ENCODE measurements around the gene MINDY4.

MINDY4 gene

GRCh38 chr7:30733691-30734090 is 37.5 kb upstream of the MINDY4 start:
- ChIA-PET CTCF (interaction anchor here (0.7 to 1.5 kb wide), 2 partner anchors 14 to 28 kb away, joined by 3 to 6 read pairs; no protein-coding TSS in a partner anchor), POLR2A (no interaction called here)
- no peak overlapping the region for H3K4me3 ChIP-seq (ENCODE audit: control insufficient read depth in 1 of 7, extremely low read depth in 1 of 7, insufficient read depth in 4 of 7, low read depth in 2 of 7, low read length in 6 of 7)
- H3K27me3 ChIP-seq (replicated peaks in 2 of 5; ENCODE audit: control insufficient read depth in 4 of 5, insufficient read depth in 5 of 5, low read length in 4 of 5): peaks cover 0 to 5% (median 0%) of the 10 kb centered on the region in 5 experiments
- 100% methylated on average over 11 of the region's 11 CpGs for WGBS (ENCODE audit: insufficient coverage)
- peaks cover 0 to 4% (median 0%) of the 10 kb centered on the region in 4 experiments for H3K4me1 ChIP-seq (ENCODE audit: control extremely low read depth in 1 of 4, control insufficient read depth in 4 of 4, insufficient read depth in 4 of 4, low read length in 3 of 4)
- H3K36me3 ChIP-seq (ENCODE audit: control insufficient read depth in 4 of 4, insufficient read depth in 4 of 4, low read length in 3 of 4): no peaks in the 10 kb centered on the region
- no peak for DNase-seq
- no peak overlapping the region for H3K27ac ChIP-seq (ENCODE audit: insufficient read depth in 1 of 2, low read depth in 1 of 2, low read length in 2 of 2, poor library complexity in 1 of 2, severe bottlenecking in 2 of 2)
- H3K9me3 ChIP-seq (ENCODE audit: control extremely low read depth in 1 of 5, control insufficient read depth in 4 of 5, insufficient read depth in 2 of 5, low read depth in 1 of 5, low read length in 4 of 5): no peaks in the 10 kb centered on the region

GRCh38 chr7:30734497-30734896 is 36.7 kb upstream of the MINDY4 start:
- WGBS (ENCODE audit: insufficient coverage): 93% methylated on average over 6 of the region's 7 CpGs
- CTCF ChIA-PET: interaction anchor here (1.2 to 1.5 kb wide), 2 partner anchors 13 to 33 kb away, joined by 3 to 6 read pairs; no protein-coding TSS in a partner anchor
- POLR2A ChIA-PET: no interaction called here
- peaks cover 0 to 4% (median 0%) of the 10 kb centered on the region in 4 experiments for H3K4me1 ChIP-seq (ENCODE audit: control extremely low read depth in 1 of 4, control insufficient read depth in 4 of 4, insufficient read depth in 4 of 4, low read length in 3 of 4)
- no peak overlapping the region for H3K27ac ChIP-seq (ENCODE audit: insufficient read depth in 1 of 2, low read depth in 1 of 2, low read length in 2 of 2, poor library complexity in 1 of 2, severe bottlenecking in 2 of 2)
- H3K9me3 ChIP-seq (ENCODE audit: control extremely low read depth in 1 of 5, control insufficient read depth in 4 of 5, insufficient read depth in 2 of 5, low read depth in 1 of 5, low read length in 4 of 5): no peaks in the 10 kb centered on the region
- H3K27me3 ChIP-seq (replicated peaks in 2 of 5; ENCODE audit: control insufficient read depth in 4 of 5, insufficient read depth in 5 of 5, low read length in 4 of 5): peaks cover 0 to 8% (median 0%) of the 10 kb centered on the region in 5 experiments
- no peaks in the 10 kb centered on the region for H3K36me3 ChIP-seq (ENCODE audit: control insufficient read depth in 4 of 4, insufficient read depth in 4 of 4, low read length in 3 of 4)
- H3K4me3 ChIP-seq (ENCODE audit: control insufficient read depth in 1 of 7, extremely low read depth in 1 of 7, insufficient read depth in 4 of 7, low read depth in 2 of 7, low read length in 6 of 7): no peak overlapping the region
- no peak for DNase-seq

- H3K36me3 ChIP-seq (ENCODE audit: control insufficient read depth in 4 of 4, insufficient read depth in 4 of 4, low read length in 3 of 4): no peaks in the 10 kb centered on the region
- no peak overlapping the region for H3K4me3 ChIP-seq (ENCODE audit: control insufficient read depth in 1 of 7, extremely low read depth in 1 of 7, insufficient read depth in 4 of 7, low read depth in 2 of 7, low read length in 6 of 7)
- peaks cover 0 to 3% (median 0%) of the 10 kb centered on the region in 5 experiments for H3K27me3 ChIP-seq (replicated peaks in 2 of 5; ENCODE audit: control insufficient read depth in 4 of 5, insufficient read depth in 5 of 5, low read length in 4 of 5)
- ChIA-PET POLR2A (no interaction called here), CTCF (interaction anchor here (0.9 to 1.2 kb wide), 3 partner anchors 9 to 53 kb away, joined by 3 to 4 read pairs (median 3); partner anchors contain the start of gene CRHR2)
- DNase-seq: no peak
- H3K27ac ChIP-seq (ENCODE audit: insufficient read depth in 1 of 2, low read depth in 1 of 2, low read length in 2 of 2, poor library complexity in 1 of 2, severe bottlenecking in 2 of 2): no peak overlapping the region
- peaks cover 0 to 4% (median 0%) of the 10 kb centered on the region in 4 experiments for H3K4me1 ChIP-seq (ENCODE audit: control extremely low read depth in 1 of 4, control insufficient read depth in 4 of 4, insufficient read depth in 4 of 4, low read length in 3 of 4)
- WGBS (ENCODE audit: insufficient coverage): 94% methylated on average over 3 of the region's 3 CpGs
- no peaks in the 10 kb centered on the region for H3K9me3 ChIP-seq (ENCODE audit: control extremely low read depth in 1 of 5, control insufficient read depth in 4 of 5, insufficient read depth in 2 of 5, low read depth in 1 of 5, low read length in 4 of 5)
These were observed 35.6 kb upstream of the MINDY4 start for GRCh38 chr7:30735631-30736030.

DNA sequence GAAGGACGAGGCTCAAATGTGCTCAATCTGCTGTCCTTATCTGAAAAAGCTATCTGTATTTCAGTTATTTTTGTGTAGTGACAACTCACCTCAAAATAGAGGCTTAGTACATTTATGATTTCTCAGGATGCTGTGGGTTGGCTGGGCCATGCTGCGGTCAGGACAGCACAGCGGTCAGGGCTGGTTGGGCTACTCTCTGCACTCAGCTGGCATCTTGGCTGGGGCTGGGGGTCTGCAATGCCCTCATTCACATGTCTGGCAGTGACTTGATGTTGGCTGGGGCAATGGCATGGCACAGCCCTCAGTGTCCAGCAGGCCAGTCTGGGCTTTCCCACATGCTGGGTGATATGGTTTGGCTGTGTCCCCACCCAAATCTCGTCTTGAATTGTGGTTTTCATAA is 34.9 kb upstream of the MINDY4 start:
- POLR2A ChIA-PET: no interaction called here

DNA sequence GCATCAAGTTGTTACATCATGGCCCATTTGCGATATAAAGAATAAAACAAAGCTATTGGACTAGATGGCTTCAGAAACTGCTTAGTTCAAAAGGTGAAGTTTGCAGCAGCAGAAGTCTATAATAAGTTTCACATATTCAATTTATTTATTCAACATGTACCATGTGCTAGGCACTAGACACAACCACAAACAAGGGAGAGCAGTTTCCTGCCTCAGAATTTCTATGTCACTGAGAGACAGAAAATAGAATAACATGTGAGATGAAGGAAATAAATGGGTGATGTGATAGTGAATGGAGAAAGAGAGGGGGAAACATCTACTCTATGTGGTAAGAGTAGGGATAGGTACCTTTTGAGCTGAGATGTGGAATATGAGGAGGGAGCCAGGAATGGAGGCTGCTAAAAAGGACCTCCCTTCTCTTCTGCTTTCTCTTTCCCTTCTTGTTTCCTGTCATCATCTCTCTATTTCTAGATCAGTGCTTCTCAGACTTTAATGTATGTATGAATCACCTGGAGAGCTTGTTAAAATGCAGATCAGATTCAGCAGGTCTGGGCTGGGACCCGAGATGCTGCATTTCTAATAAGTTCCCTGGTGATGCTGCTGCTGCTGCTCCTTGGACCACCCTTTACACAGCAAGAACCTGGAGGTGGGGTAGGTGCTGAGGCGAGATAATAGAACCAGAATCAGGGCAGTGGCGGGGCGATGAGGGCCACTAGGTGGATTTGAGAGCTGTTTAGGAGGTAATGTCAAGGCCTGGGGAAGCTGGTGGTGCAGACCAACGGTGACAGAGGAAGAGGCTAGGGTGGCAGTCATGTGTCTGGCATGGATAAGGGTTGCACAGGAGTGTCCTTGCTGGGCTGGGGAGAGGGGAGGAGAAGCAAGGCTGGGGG is 32.9 kb upstream of the MINDY4 start:
- DNase-seq: no peak
- WGBS (ENCODE audit: insufficient coverage): 100% methylated on average over 2 of the region's 6 CpGs
- H3K36me3 ChIP-seq (ENCODE audit: control insufficient read depth in 4 of 4, insufficient read depth in 4 of 4, low read length in 3 of 4): no peaks in the 10 kb centered on the region
- POLR2A ChIA-PET: interaction anchor here (0.6 kb wide), 1 partner anchor 41 kb away, joined by 3 read pairs; no protein-coding TSS in a partner anchor
- no peak overlapping the region for H3K4me3 ChIP-seq (ENCODE audit: control insufficient read depth in 1 of 7, extremely low read depth in 1 of 7, insufficient read depth in 4 of 7, low read depth in 2 of 7, low read length in 6 of 7)
- peaks cover 0 to 8% (median 0%) of the 10 kb centered on the region in 5 experiments for H3K27me3 ChIP-seq (replicated peaks in 2 of 5; ENCODE audit: control insufficient read depth in 4 of 5, insufficient read depth in 5 of 5, low read length in 4 of 5)
- CTCF ChIA-PET: interaction anchor here (1.3 to 5.9 kb wide), 7 partner anchors 8 to 108 kb away, joined by 3 to 40 read pairs (median 8); partner anchors contain the start of gene CRHR2
- no peak overlapping the region for H3K27ac ChIP-seq (ENCODE audit: insufficient read depth in 1 of 2, low read depth in 1 of 2, low read length in 2 of 2, poor library complexity in 1 of 2, severe bottlenecking in 2 of 2)
- no peaks in the 10 kb centered on the region for H3K4me1 ChIP-seq (ENCODE audit: control extremely low read depth in 1 of 4, control insufficient read depth in 4 of 4, insufficient read depth in 4 of 4, low read length in 3 of 4)
- H3K9me3 ChIP-seq (ENCODE audit: control extremely low read depth in 1 of 5, control insufficient read depth in 4 of 5, insufficient read depth in 2 of 5, low read depth in 1 of 5, low read length in 4 of 5): no peaks in the 10 kb centered on the region

More for the DNA sequence above, 34.9 kb upstream of the MINDY4 start:
- no peaks in the 10 kb centered on the region for H3K9me3 ChIP-seq (ENCODE audit: control extremely low read depth in 1 of 5, control insufficient read depth in 4 of 5, insufficient read depth in 2 of 5, low read depth in 1 of 5, low read length in 4 of 5)
- DNase-seq: no peak
- no peaks in the 10 kb centered on the region for H3K36me3 ChIP-seq (ENCODE audit: control insufficient read depth in 4 of 4, insufficient read depth in 4 of 4, low read length in 3 of 4)
- CTCF ChIA-PET: interaction anchor here (1.2 kb wide), 1 partner anchor 8 kb away, joined by 3 read pairs; no protein-coding TSS in a partner anchor
- peaks cover 0 to 4% (median 0%) of the 10 kb centered on the region in 4 experiments for H3K4me1 ChIP-seq (ENCODE audit: control extremely low read depth in 1 of 4, control insufficient read depth in 4 of 4, insufficient read depth in 4 of 4, low read length in 3 of 4)
- WGBS (ENCODE audit: insufficient coverage): 100% methylated on average over 3 of the region's 4 CpGs
- no peak overlapping the region for H3K4me3 ChIP-seq (ENCODE audit: control insufficient read depth in 1 of 7, extremely low read depth in 1 of 7, insufficient read depth in 4 of 7, low read depth in 2 of 7, low read length in 6 of 7)
- peaks cover 0 to 3% (median 0%) of the 10 kb centered on the region in 5 experiments for H3K27me3 ChIP-seq (replicated peaks in 2 of 5; ENCODE audit: control insufficient read depth in 4 of 5, insufficient read depth in 5 of 5, low read length in 4 of 5)
- H3K27ac ChIP-seq (ENCODE audit: insufficient read depth in 1 of 2, low read depth in 1 of 2, low read length in 2 of 2, poor library complexity in 1 of 2, severe bottlenecking in 2 of 2): no peak overlapping the region

DNA sequence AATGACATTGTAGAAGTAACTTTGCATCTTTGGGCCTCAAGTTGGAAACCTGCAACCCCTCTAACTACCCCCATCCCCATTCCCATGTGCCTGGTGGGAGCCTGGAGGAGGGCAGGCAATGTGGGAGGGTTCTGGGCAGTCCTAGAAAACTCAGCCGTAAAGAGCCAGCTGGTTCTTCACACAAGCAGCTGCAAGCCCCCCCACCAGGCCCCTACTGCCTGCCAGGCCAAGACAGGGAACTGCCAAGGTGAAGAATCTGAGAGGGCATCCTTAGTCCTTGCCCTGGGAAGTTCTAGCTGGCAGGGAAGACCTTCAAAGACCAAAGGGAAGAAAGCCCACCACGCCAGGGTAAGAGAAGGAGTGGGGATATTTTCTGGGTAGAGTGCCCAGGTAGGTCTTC is 31.5 kb upstream of the MINDY4 start:
- CTCF ChIA-PET: interaction anchor here (0.9 to 5.9 kb wide), 23 partner anchors 9 to 206 kb away, joined by 3 to 40 read pairs (median 4); partner anchors contain the start of genes CRHR2 and INMT
- no peak for DNase-seq
- Histone ChIP-seq H3K27me3 (replicated peaks in 2 of 5; ENCODE audit: control insufficient read depth in 4 of 5, insufficient read depth in 5 of 5, low read length in 4 of 5) (peaks cover 0 to 8% (median 0%) of the 10 kb centered on the region in 5 experiments), H3K4me1 (ENCODE audit: control extremely low read depth in 1 of 4, control insufficient read depth in 4 of 4, insufficient read depth in 4 of 4, low read length in 3 of 4) (no peaks in the 10 kb centered on the region), H3K27ac (ENCODE audit: insufficient read depth in 1 of 2, low read depth in 1 of 2, low read length in 2 of 2, poor library complexity in 1 of 2, severe bottlenecking in 2 of 2) (no peak overlapping the region), H3K4me3 (ENCODE audit: control insufficient read depth in 1 of 7, extremely low read depth in 1 of 7, insufficient read depth in 4 of 7, low read depth in 2 of 7, low read length in 6 of 7) (no peak overlapping the region), H3K9me3 (ENCODE audit: control extremely low read depth in 1 of 5, control insufficient read depth in 4 of 5, insufficient read depth in 2 of 5, low read depth in 1 of 5, low read length in 4 of 5) (no peaks in the 10 kb centered on the region), H3K36me3 (ENCODE audit: control insufficient read depth in 4 of 4, insufficient read depth in 4 of 4, low read length in 3 of 4) (no peaks in the 10 kb centered on the region)
- POLR2A ChIA-PET: no interaction called here
- WGBS (ENCODE audit: insufficient coverage): 100% methylated on average over 2 of the region's 2 CpGs

Data from common myeloid progenitor, CD34-positive (primary cell).